HAP-1 (cell line): ENCODE results near the gene CCNL1.
A peak's percentile ranks its signal among the peaks of the same experiment; 100 is the strongest.

Source experiments
- DNase-seq, 2 experiments: peaks; one replicate each; pipeline ENCODE4 v3.0.0-alpha.2; 2016 to 2020; ENCODE audit warnings: low spot score in 2 of 2
- H3K27me3 ChIP-seq: fragments of 250-450 bp; sonication (Bioruptor Pico); 2 replicates; pipeline ENCODE4 v1.5.1; 2020; ENCODE audit warnings: low read depth, mild to moderate bottlenecking, moderate library complexity
- H3K36me3 ChIP-seq: fragments of 250-450 bp; sonication (Bioruptor Pico); replicated peaks from 2 replicates; pipeline ENCODE4 v1.5.1; 2020; ENCODE audit warnings: mild to moderate bottlenecking
- H3K4me1 ChIP-seq: fragments of 250-450 bp; sonication (Bioruptor Pico); 2 replicates; pipeline ENCODE4 v1.5.1; 2020; ENCODE audit warnings: mild to moderate bottlenecking
- H3K4me3 ChIP-seq: fragments of 250-450 bp; sonication (Bioruptor Pico); 2 replicates; pipeline ENCODE4 v1.5.1; 2020; ENCODE audit warnings: mild to moderate bottlenecking, moderate library complexity
- H3K9me3 ChIP-seq: fragments of 250-450 bp; sonication (Bioruptor Pico); 2 replicates; pipeline ENCODE4 v1.5.1; 2020; ENCODE audit warnings: mild to moderate bottlenecking, moderate library complexity
- in situ Hi-C: fragments of 300-500 bp; cut with MboI; formaldehyde crosslinking; loops from 3 replicates; pipeline ENCODE4 v1.14.3; 2020; ENCODE audit warnings: low sequenced_read_pairs, inconsistent platforms, mixed read lengths

CCNL1 gene

GRCh38 chr3:157121522-157121921 is 38.4 kb downstream of the CCNL1 start:
- Histone ChIP-seq H3K4me1 (0 out of 2 replicates have a peak, but pooled peaks cover 2% of the 10 kb centered on the region), H3K36me3 (no peaks in the 10 kb centered on the region), H3K27me3 (no peaks in the 10 kb centered on the region), H3K4me3 (no peak overlapping the region), H3K9me3 (no peaks in the 10 kb centered on the region)
- DNase-seq, result no peak
- in situ Hi-C loops, result no loop called here

- DNase-seq, result no peak
- H3K9me3 ChIP-seq, result no peaks in the 10 kb centered on the region
- in situ Hi-C loops, result no loop called here
- no peak overlapping the region for H3K4me3 ChIP-seq
- H3K27me3 ChIP-seq, result no peaks in the 10 kb centered on the region
- no peaks in the 10 kb centered on the region for H3K36me3 ChIP-seq
- peaks cover 4% of the 10 kb centered on the region for H3K4me1 ChIP-seq
Measured at GRCh38 chr3:157120071-157120892, 39.7 kb downstream of the CCNL1 start.

GRCh38 chr3:157119369-157119951 is 40.5 kb downstream of the CCNL1 start:
- in situ Hi-C loops, result no loop called here
- no peak for DNase-seq

GRCh38 chr3:157117875-157118654 is 41.9 kb downstream of the CCNL1 start:
- H3K4me3 ChIP-seq, result no peak overlapping the region
- no peaks in the 10 kb centered on the region for H3K36me3 ChIP-seq
- in situ Hi-C loops, result no loop called here
- DNase-seq, result no peak
- H3K4me1 ChIP-seq, result peaks cover 14% of the 10 kb centered on the region
- H3K27me3 ChIP-seq, result no peaks in the 10 kb centered on the region
- H3K9me3 ChIP-seq, result no peaks in the 10 kb centered on the region

More at GRCh38 chr3:157119369-157119951, 40.5 kb downstream of the CCNL1 start:
- Histone ChIP-seq H3K36me3 (no peaks in the 10 kb centered on the region), H3K4me1 (peaks cover 12% of the 10 kb centered on the region), H3K9me3 (no peaks in the 10 kb centered on the region), H3K27me3 (no peaks in the 10 kb centered on the region), H3K4me3 (no peak overlapping the region)

GRCh38 chr3:157117206-157117605 is 42.7 kb downstream of the CCNL1 start:
- Histone ChIP-seq H3K36me3 (no peaks in the 10 kb centered on the region), H3K9me3 (no peaks in the 10 kb centered on the region), H3K4me1 (peaks cover 14% of the 10 kb centered on the region), H3K4me3 (no peak overlapping the region), H3K27me3 (no peaks in the 10 kb centered on the region)
- in situ Hi-C loops, result no loop called here
- DNase-seq, result no peak

- H3K4me3 ChIP-seq, result no peak overlapping the region
- H3K36me3 ChIP-seq, result no peaks in the 10 kb centered on the region
- in situ Hi-C loops, result no loop called here
- no peaks in the 10 kb centered on the region for H3K27me3 ChIP-seq
- no peaks in the 10 kb centered on the region for H3K9me3 ChIP-seq
- H3K4me1 ChIP-seq, result peaks cover 14% of the 10 kb centered on the region
- DNase-seq, result no peak
Measured at GRCh38 chr3:157116017-157116416, 43.9 kb downstream of the CCNL1 start.

- Histone ChIP-seq H3K36me3 (no peaks in the 10 kb centered on the region), H3K27me3 (no peaks in the 10 kb centered on the region), H3K4me3 (no peak overlapping the region), H3K9me3 (no peaks in the 10 kb centered on the region), H3K4me1 (peaks cover 14% of the 10 kb centered on the region)
- in situ Hi-C loops, result no loop called here
- peak in 1 of 2 experiments; percentile 24 for DNase-seq
Measured at GRCh38 chr3:157115069-157116006, 44.6 kb downstream of the CCNL1 start.

GRCh38 chr3:157113832-157114505 is 46.0 kb downstream of the CCNL1 start:
- H3K36me3 ChIP-seq, result no peaks in the 10 kb centered on the region
- no peak overlapping the region for H3K4me3 ChIP-seq
- no peaks in the 10 kb centered on the region for H3K27me3 ChIP-seq
- in situ Hi-C loops, result no loop called here
- no peaks in the 10 kb centered on the region for H3K9me3 ChIP-seq
- no peak for DNase-seq
- H3K4me1 ChIP-seq, result peaks cover 12% of the 10 kb centered on the region

GRCh38 chr3:157112536-157112935 is 47.4 kb downstream of the CCNL1 start:
- Histone ChIP-seq H3K36me3 (no peaks in the 10 kb centered on the region), H3K4me1 (peaks cover 12% of the 10 kb centered on the region), H3K27me3 (no peaks in the 10 kb centered on the region), H3K9me3 (no peaks in the 10 kb centered on the region), H3K4me3 (no peak overlapping the region)
- no peak for DNase-seq
- in situ Hi-C loops, result no loop called here

GRCh38 chr3:157111518-157111917 is 48.4 kb downstream of the CCNL1 start:
- Histone ChIP-seq H3K9me3 (no peaks in the 10 kb centered on the region), H3K4me3 (no peak overlapping the region), H3K27me3 (no peaks in the 10 kb centered on the region), H3K4me1 (peaks cover 12% of the 10 kb centered on the region), H3K36me3 (no peaks in the 10 kb centered on the region)
- in situ Hi-C loops, result no loop called here
- DNase-seq, result no peak

- Histone ChIP-seq H3K36me3 (no peaks in the 10 kb centered on the region), H3K4me3 (no peak overlapping the region), H3K27me3 (no peaks in the 10 kb centered on the region), H3K4me1 (peaks cover 12% of the 10 kb centered on the region), H3K9me3 (no peaks in the 10 kb centered on the region)
- in situ Hi-C loops, result no loop called here
- no peak for DNase-seq
Measured at GRCh38 chr3:157110761-157111278, 49.1 kb downstream of the CCNL1 start.

GRCh38 chr3:157109267-157110141 is 50.4 kb downstream of the CCNL1 start:
- Histone ChIP-seq H3K4me3 (no peak overlapping the region), H3K9me3 (no peaks in the 10 kb centered on the region)
- in situ Hi-C loops, result no loop called here

More at GRCh38 chr3:157109267-157110141, 50.4 kb downstream of the CCNL1 start:
- no peak for DNase-seq
- no peaks in the 10 kb centered on the region for H3K27me3 ChIP-seq
- H3K36me3 ChIP-seq, result no peaks in the 10 kb centered on the region
- H3K4me1 ChIP-seq, result peaks cover 2% of the 10 kb centered on the region
